Measurements from ENCODE around the gene CSNK1G2. TPM values are rescaled to one million over a fixed set of nuclear protein-coding genes. Genes with fewer than 3 reads are reported as not detected.
A peak's percentile ranks its signal among the peaks of the same experiment; 100 is the strongest.

Gene CSNK1G2
- total RNA-seq, 4 donors from 2014 or later = 34.1 to 52.6 (median 48.5) TPM

DNA sequence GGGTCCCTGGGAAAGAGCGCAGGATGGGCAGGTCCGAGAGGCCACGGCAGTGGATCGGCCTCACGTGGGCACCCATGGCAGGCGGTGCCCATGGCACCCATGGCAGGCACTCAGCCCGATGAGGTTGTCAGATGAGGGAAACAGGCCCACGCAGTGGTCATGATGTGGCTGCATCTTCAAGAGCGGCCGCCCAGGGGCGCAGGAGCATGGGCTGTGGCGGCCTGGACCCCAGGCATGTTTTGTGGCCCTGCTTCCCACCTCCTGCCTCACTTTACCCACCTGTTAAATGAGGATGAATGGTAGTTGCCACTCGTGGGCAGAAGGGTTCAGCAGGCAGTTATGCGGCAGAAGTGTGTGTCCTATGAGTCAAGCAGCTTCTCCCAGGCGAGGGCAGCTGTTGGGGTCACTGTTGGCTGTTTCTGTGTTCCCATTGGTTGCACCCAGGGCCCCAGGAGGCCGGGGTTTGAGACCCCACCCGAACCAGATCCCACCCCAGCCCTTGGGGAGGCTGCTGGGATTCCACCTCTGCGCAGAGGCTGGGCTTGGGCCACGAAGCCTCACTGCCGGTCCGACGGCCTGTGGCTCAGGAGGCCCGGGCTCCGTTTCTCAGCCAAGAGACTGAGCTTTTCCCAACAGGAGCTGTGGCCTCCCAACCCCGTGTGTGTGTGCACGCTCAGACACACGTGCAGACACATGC is 30.0 kb downstream of the CSNK1G2 start:
- 90% methylated on average over 19 of the region's 27 CpGs for WGBS
- intact Hi-C loops (cut with DNase I) = no loop called here
- no peaks in the 10 kb centered on the region for H3K9me3 ChIP-seq

DNA sequence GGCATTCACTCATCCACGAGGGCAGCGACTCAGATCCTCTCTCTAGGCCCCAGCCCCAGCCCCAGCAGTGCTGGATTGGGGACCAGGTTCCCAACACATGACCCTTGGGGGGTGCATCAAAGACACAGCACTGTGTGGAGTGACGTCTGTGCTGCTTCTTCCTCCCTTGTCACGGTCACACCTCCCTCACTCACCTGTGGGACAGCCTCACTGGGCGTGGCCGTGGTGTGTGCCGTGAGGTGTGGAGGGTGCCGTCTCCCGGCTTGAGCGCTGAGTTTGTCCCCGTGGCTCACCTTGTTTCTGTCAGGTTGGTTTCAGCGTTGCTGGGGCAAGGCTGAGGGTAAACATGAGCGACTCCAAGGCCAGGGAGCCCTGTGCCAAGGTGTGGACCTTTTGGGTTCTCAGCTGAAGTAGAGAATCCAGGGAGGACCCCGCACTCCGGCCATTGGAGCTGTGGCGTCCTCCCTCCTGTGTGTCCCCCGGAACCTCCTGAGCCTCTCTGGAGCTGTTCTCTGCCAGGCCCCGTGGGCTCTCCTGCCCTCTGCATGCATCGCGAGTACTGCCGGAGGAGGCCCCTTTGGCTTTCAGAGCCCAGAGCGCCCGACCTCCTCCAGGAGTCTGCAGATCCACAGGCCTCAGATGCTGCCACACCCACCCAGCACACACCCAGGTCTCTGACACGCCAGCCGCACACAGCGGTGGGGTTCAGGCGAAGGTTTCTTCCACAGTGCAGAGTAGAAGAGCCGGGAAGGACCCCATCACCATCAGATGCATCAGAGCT is 33.6 kb downstream of the CSNK1G2 start:
- WGBS = 86% methylated on average over 25 of the region's 28 CpGs
- DNase-seq (ENCODE audit: extremely low spot score) = no peak
- H3K4me1 ChIP-seq = peaks cover 0 to 12% (median 9%) of the 10 kb centered on the region in 4 donors
- H3K4me3 ChIP-seq = no peak overlapping the region
- TF ChIP-seq, protein P1, sequence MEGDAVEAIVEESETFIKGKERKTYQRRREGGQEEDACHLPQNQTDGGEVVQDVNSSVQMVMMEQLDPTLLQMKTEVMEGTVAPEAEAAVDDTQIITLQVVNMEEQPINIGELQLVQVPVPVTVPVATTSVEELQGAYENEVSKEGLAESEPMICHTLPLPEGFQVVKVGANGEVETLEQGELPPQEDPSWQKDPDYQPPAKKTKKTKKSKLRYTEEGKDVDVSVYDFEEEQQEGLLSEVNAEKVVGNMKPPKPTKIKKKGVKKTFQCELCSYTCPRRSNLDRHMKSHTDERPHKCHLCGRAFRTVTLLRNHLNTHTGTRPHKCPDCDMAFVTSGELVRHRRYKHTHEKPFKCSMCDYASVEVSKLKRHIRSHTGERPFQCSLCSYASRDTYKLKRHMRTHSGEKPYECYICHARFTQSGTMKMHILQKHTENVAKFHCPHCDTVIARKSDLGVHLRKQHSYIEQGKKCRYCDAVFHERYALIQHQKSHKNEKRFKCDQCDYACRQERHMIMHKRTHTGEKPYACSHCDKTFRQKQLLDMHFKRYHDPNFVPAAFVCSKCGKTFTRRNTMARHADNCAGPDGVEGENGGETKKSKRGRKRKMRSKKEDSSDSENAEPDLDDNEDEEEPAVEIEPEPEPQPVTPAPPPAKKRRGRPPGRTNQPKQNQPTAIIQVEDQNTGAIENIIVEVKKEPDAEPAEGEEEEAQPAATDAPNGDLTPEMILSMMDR (IDR thresholded peaks at IDR 0.05) = no peak
- TF ChIP-seq POLR2AphosphoS5 (IDR thresholded peaks at IDR 0.05) (no peak), POLR2A (IDR thresholded peaks at IDR 0.05; ENCODE audit: low read depth) (no peak), EP300 (IDR thresholded peaks at IDR 0.05) (no peak)
- intact Hi-C loops (cut with DNase I) = no loop called here
- H3K36me3 ChIP-seq = peaks cover 29 to 65% (median 55%) of the 10 kb centered on the region in 4 donors
- H3K27ac ChIP-seq (replicated peaks in 1 of 4) = no peak overlapping the region
- H3K27me3 ChIP-seq = no peaks in the 10 kb centered on the region
- H3K9me3 ChIP-seq = no peaks in the 10 kb centered on the region

More for the DNA sequence above, 30.0 kb downstream of the CSNK1G2 start:
- peaks cover 15 to 48% (median 34%) of the 10 kb centered on the region in 4 donors for H3K36me3 ChIP-seq
- H3K4me3 ChIP-seq = no peak overlapping the region
- H3K27me3 ChIP-seq = no peaks in the 10 kb centered on the region
- H3K27ac ChIP-seq (replicated peaks in 1 of 4) = no peak overlapping the region
- no peak for TF ChIP-seq POLR2AphosphoS5 (IDR thresholded peaks at IDR 0.05)
- TF ChIP-seq EP300 (IDR thresholded peaks at IDR 0.05) = no peak
- TF ChIP-seq POLR2A (IDR thresholded peaks at IDR 0.05; ENCODE audit: low read depth) = no peak
- DNase-seq (ENCODE audit: extremely low spot score) = no peak
- H3K4me1 ChIP-seq = peaks cover 0 to 17% (median 12%) of the 10 kb centered on the region in 4 donors

DNA sequence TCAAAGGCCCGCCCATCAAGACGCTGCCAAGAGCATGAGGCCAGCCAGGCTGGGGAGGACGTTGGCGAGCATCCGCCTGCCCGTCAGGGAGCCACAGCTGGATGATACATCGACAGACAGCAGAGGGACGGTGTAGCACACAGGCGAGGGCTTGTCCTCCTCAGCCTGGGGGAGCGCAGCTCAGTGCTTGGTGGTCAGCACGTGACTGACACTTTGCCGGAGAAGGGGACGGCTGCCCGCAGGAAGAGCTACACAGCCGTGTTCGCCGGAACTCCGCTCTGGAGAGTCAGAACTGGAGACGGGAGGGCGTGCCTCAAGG is 34.1 kb downstream of the CSNK1G2 start:
- Histone ChIP-seq H3K27ac (replicated peaks in 1 of 4) (no peak overlapping the region), H3K4me1 (peaks cover 0 to 12% (median 9%) of the 10 kb centered on the region in 4 donors), H3K27me3 (no peaks in the 10 kb centered on the region), H3K4me3 (no peak overlapping the region), H3K36me3 (peaks cover 26 to 65% (median 55%) of the 10 kb centered on the region in 4 donors), H3K9me3 (no peaks in the 10 kb centered on the region)
- WGBS = 83% methylated on average over 18 of the region's 20 CpGs
- no peak for DNase-seq (ENCODE audit: extremely low spot score)
- intact Hi-C loops (cut with DNase I) = no loop called here
- TF ChIP-seq POLR2A (IDR thresholded peaks at IDR 0.05; ENCODE audit: low read depth) = no peak
- TF ChIP-seq, protein P1 (IDR thresholded peaks at IDR 0.05) = no peak
- TF ChIP-seq EP300 (IDR thresholded peaks at IDR 0.05) = no peak
- peak in 1 of 2 donors; percentile 11 for TF ChIP-seq POLR2AphosphoS5 (IDR thresholded peaks at IDR 0.05)

DNA sequence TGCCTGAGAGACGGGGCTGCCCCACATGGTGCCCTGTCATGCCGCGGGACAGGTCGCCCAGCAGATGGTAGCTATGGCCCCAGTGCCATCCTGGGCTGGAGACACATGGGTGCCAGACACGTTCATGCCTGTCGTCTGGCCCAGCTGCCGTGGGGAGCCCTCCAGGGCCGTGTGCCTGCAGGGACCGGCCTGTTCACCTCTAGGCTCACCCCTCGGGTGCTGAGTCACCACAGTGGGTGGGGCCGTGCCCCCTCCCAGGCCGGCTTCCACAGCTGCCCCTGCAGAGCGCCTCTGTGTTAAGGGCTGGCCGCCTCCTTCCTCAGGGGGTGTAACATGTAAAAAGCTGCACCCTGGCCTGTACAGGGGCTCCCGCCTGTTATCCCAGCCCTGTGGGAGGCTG is 36.1 kb downstream of the CSNK1G2 start:
- Histone ChIP-seq H3K9me3 (no peaks in the 10 kb centered on the region), H3K4me1 (peaks cover 0 to 12% (median 9%) of the 10 kb centered on the region in 4 donors), H3K27me3 (no peaks in the 10 kb centered on the region), H3K4me3 (no peak overlapping the region), H3K36me3 (peaks cover 35 to 74% (median 64%) of the 10 kb centered on the region in 4 donors), H3K27ac (replicated peaks in 1 of 4) (no peak overlapping the region)
- no peak for DNase-seq (ENCODE audit: extremely low spot score)
- 86% methylated on average over 9 of the region's 15 CpGs for WGBS
- intact Hi-C loops (cut with DNase I) = no loop called here
- no peak for TF ChIP-seq POLR2AphosphoS5 (IDR thresholded peaks at IDR 0.05)
- TF ChIP-seq EP300 (IDR thresholded peaks at IDR 0.05) = no peak
- TF ChIP-seq, protein P1 (IDR thresholded peaks at IDR 0.05) = no peak

DNA sequence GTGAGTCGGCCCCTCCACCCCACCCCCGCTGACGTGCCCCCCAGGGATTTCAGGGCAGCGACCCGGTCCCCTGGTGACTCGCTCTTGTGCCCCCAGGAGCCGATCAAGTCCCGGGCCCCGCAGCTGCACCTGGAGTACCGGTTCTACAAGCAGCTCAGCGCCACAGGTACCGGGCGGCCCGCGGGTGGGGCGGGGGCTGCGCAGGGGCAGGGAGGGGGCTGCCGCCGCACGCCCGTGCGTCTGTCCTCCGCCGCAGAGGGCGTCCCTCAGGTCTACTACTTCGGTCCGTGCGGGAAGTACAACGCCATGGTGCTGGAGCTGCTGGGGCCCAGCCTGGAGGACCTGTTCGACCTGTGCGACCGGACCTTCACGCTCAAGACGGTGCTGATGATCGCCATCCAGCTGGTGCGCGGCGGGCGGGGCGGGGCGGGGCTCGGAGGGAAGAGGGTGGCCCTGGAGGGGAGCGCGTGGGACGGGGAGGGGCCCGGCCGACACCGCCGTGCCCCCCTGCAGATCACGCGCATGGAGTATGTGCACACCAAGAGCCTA is 37.4 kb downstream of the CSNK1G2 start:
- Histone ChIP-seq H3K36me3 (peaks cover 44 to 85% (median 77%) of the 10 kb centered on the region in 4 donors), H3K9me3 (no peaks in the 10 kb centered on the region), H3K27me3 (no peaks in the 10 kb centered on the region), H3K4me1 (peaks cover 0 to 12% (median 9%) of the 10 kb centered on the region in 4 donors), H3K27ac (replicated peaks in 1 of 4) (no peak overlapping the region), H3K4me3 (no peak overlapping the region)
- DNase-seq (ENCODE audit: extremely low spot score) = no peak
- intact Hi-C loops (cut with DNase I) = no loop called here
- TF ChIP-seq, protein P1 (IDR thresholded peaks at IDR 0.05) = no peak
- TF ChIP-seq POLR2AphosphoS5 (IDR thresholded peaks at IDR 0.05) (no peak), EP300 (IDR thresholded peaks at IDR 0.05) (no peak), POLR2A (IDR thresholded peaks at IDR 0.05; ENCODE audit: low read depth) (no peak)
- WGBS = 97% methylated on average over 27 of the region's 51 CpGs

Measured in esophagus muscularis mucosa (tissue), 4 donors.